IPS-NIHi11 (cell line): ENCODE measurements around the gene RIMBP3B.
"Not testable (repeated sequence)": the region's sequence is repeated elsewhere in the genome, so short reads cannot be mapped to it uniquely, and the experiment has no call there.

Experiments
- DNase-seq: peaks from one replicate; pipeline ENCODE4 v3.0.0; 2012; ENCODE audit warnings: mixed read lengths, low spot score

RIMBP3B gene

GRCh38 chr22:21417853-21418252 is 34.3 kb downstream of the RIMBP3B start:
- DNase-seq = not testable (repeated sequence)

GRCh38 chr22:21418974-21419638 is 35.6 kb downstream of the RIMBP3B start:
- DNase-seq = not testable (repeated sequence)

GRCh38 chr22:21420180-21420763 is 36.7 kb downstream of the RIMBP3B start:
- not testable (repeated sequence) for DNase-seq

- DNase-seq = not testable (repeated sequence)
These were observed 40.6 kb downstream of the RIMBP3B start for GRCh38 chr22:21424084-21424709.

- DNase-seq = not testable (repeated sequence)
These were observed 51.1 kb downstream of the RIMBP3B start for GRCh38 chr22:21434378-21435233.

GRCh38 chr22:21435998-21436810 is 52.7 kb downstream of the RIMBP3B start:
- DNase-seq = not testable (repeated sequence)

- DNase-seq = not testable (repeated sequence)
These were observed 54.5 kb downstream of the RIMBP3B start for GRCh38 chr22:21438013-21438412.
